Cerebellar cortex (tissue), 1 donor: ENCODE measurements around the gene MS4A10.

ENCODE experiments used
- DNase-seq: peaks from one replicate; pipeline ENCODE4 v3.0.0-alpha.2; 2015; ENCODE audit warnings: low spot score

MS4A10 gene

GRCh38 chr11:60765355-60765754 lies 19.8 kb upstream of the MS4A10 start:
- DNase-seq, result no peak

GRCh38 chr11:60766547-60766946 lies 18.6 kb upstream of the MS4A10 start:
- no peak for DNase-seq

GRCh38 chr11:60767388-60767811 lies 17.7 kb upstream of the MS4A10 start:
- DNase-seq, result no peak

DNA sequence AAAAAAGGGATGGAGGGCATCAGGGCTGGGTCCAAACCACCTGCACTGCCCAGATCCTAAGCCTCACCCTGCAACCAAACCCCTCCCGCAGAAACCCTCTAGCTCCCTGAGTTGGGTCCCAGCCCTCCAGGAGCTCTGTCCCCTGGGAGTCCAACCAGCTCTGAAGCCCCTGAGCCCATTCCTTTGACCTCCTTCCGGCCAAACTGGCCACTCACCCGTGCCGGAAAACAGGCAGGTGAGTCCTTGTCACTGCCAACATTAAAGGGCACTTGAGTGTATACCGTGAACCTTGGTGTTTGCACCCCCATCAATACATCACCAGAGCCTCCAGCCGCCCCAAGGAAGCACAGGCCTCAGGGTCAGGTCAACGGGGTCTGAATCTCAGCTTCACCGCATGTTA lies 16.9 kb upstream of the MS4A10 start:
- no peak for DNase-seq

- DNase-seq, result no peak
Measured at GRCh38 chr11:60769273-60769672, 15.9 kb upstream of the MS4A10 start.

GRCh38 chr11:60769811-60770210 lies 15.3 kb upstream of the MS4A10 start:
- no peak for DNase-seq

- DNase-seq, result no peak
Measured at GRCh38 chr11:60771146-60771545, 14.0 kb upstream of the MS4A10 start.

GRCh38 chr11:60771879-60772525 lies 13.1 kb upstream of the MS4A10 start:
- no peak for DNase-seq

DNA sequence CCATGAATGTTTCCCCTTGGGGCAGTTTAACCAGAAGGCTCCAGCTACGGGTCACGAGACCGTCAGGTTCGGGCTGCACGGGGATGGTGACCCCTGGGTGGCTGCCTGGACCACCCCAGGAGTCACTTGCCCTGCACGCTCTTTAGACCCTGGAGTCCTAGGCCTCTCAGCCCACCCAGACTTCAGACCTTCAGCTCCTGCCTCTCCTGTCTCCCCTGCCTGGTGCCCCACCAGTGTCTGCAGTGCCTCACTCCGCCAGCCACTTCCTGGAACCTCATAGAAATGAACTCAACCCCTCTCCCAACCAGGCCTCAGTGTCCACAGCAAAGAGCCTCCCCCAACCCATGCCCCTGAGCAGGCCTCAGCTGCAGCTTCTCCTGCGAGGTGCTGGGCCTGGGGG lies 12.5 kb upstream of the MS4A10 start:
- DNase-seq, result no peak

GRCh38 chr11:60774726-60775125 lies 10.4 kb upstream of the MS4A10 start:
- DNase-seq, result no peak

DNA sequence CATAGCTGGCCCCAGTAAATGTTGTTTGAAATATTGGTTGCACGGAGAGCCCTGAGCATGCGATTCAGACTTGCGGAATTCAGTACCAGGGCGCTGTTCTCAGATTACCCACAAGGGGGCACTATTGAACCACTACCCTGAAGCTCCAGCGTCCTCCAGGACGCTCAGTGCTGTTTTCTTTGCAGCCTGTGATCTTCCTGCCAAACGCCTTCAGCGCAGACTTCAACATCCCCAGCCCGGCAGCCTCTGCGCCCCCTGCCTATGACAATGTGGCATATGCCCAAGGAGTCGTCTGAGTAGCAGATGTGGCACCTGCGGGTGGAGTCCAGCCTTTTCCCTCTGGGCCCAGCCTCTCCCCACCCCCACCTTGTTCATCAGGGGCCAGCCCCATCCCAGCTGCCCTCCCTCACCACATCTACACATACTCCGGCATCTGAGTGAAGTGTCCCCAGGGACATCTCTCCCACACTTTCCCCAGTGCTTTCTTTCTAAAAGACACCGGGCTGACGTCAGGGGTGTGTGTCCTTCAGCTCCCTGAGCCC lies 9.6 kb upstream of the MS4A10 start:
- DNase-seq, result peak; percentile 91

- DNase-seq, result no peak
Measured at GRCh38 chr11:60776167-60776566, 9.0 kb upstream of the MS4A10 start.

GRCh38 chr11:60777106-60777505 lies 8.0 kb upstream of the MS4A10 start:
- no peak for DNase-seq

GRCh38 chr11:60777572-60777971 lies 7.6 kb upstream of the MS4A10 start:
- DNase-seq, result no peak

DNA sequence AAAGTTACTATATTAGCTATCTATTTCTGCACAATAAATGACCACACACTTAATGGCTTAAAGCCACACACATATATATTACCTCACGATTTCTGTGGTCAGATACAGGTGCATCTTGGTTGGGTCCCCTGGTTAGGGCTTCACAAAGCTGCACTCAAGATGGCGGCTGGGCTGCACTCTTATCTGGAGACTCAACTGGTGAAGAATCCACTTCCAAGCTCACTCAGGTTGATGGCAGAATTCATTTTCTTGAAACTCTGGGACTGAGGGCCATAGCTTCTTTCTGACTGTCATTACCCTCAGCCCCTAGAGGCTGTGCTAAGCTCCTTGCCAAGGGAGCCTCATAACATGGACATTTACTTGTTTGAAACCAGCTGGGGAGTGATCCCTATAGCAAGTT lies 5.1 kb upstream of the MS4A10 start:
- no peak for DNase-seq

DNA sequence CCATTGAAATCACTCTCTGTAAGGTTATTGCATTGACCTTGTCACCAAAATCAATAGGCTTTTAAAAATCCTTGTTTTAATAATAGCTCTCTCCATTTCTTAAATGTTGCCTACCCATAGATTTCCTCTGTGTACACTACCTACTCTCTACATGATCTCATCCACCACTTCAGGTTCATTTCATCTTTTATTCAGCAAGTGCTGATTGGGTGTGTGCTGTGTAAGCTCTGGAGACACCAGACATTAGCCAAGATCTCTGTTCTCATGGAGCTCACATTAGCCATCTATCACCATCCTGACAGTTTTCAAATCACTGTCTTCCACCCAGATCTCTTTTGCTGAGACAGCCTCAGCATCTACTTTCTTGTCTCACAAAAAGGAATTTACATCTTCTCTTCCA lies 4.4 kb upstream of the MS4A10 start:
- DNase-seq, result no peak

GRCh38 chr11:60781286-60781980 lies 3.7 kb upstream of the MS4A10 start:
- no peak for DNase-seq

DNA sequence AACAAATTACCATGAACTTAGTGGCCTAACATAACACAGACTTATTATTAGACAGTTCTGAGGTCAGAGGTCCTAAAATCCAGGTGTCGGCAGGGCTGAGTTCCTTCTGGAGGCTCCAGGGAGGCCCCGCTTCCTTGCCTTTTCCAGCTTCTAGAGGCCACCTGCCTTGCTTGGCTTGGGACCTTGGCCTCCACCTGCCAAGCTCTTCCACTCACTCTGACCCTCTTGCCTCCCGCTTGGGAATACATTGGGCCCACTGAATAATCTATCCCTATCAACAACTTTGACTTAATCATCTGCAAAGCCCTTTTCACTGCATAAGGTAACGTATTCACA lies 3.2 kb upstream of the MS4A10 start:
- DNase-seq, result no peak

- no peak for DNase-seq
Measured at GRCh38 chr11:60782393-60783140, 2.6 kb upstream of the MS4A10 start.

- no peak for DNase-seq
Measured at GRCh38 chr11:60783141-60783484, 2.0 kb upstream of the MS4A10 start.

- DNase-seq, result no peak
Measured at GRCh38 chr11:60783911-60784310, 1.2 kb upstream of the MS4A10 start.

DNA sequence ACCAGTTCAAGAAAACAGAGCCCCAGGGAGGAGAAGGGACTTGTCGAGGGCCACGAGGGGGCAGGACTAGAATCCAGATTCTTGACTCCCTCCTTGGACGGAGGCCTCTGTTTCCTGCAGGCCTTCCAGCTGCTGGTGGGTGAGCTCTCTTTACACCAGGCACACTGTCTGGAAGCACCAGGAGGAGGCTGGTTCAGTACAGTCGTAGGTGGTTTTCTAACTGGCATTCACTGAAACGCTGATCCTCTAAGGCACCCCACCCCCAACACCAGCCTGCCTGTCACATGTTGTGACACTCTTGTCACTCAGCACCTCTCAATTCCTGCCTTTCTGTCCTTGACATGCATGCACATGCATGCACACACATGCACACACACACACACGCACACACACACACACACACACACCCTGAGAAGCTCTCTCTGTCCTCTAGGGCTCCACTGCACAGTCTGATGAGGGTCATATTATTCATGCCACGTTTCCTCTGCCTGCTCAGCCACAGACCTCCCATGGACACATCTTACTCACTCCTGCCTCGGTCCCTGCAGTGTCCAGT lies 751 bp downstream of the MS4A10 start:
- no peak for DNase-seq
